Measurements from ENCODE around the gene PLAC8L1.
"Not testable (repeated sequence)": the region's sequence is repeated elsewhere in the genome, so short reads cannot be mapped to it uniquely, and the experiment has no call there.

Gene PLAC8L1

GRCh38 chr5:146105477-146105876 is at the start of gene PLAC8L1:
Gene PLAC8L1, minus strand, starts transcription at chr5:146105577. Its CDS starts 1,266 bp downstream, at chr5:146104311.
- DNase-seq (ENCODE audit: low spot score), result no peak

- peak; percentile 18 for DNase-seq (ENCODE audit: low spot score)
Observed at GRCh38 chr5:146151970-146152369, 46.6 kb upstream of the PLAC8L1 start.

GRCh38 chr5:146137967-146138403 is 32.6 kb upstream of the PLAC8L1 start:
- no peak for DNase-seq (ENCODE audit: low spot score)

GRCh38 chr5:146130440-146131045 is 25.2 kb upstream of the PLAC8L1 start:
- peak; percentile 39 for DNase-seq (ENCODE audit: low spot score)

GRCh38 chr5:146126068-146126467 is 20.7 kb upstream of the PLAC8L1 start:
- DNase-seq (ENCODE audit: low spot score), result no peak

GRCh38 chr5:146124580-146124979 is 19.2 kb upstream of the PLAC8L1 start:
- DNase-seq (ENCODE audit: low spot score), result no peak

GRCh38 chr5:146121451-146121850 is 16.1 kb upstream of the PLAC8L1 start:
- not testable (repeated sequence) for DNase-seq (ENCODE audit: low spot score)

GRCh38 chr5:146118322-146118721 is 12.9 kb upstream of the PLAC8L1 start:
- no peak for DNase-seq (ENCODE audit: low spot score)

- not testable (repeated sequence) for DNase-seq (ENCODE audit: low spot score)
Observed at GRCh38 chr5:146117216-146117615, 11.8 kb upstream of the PLAC8L1 start.

GRCh38 chr5:146116361-146116760 is 11.0 kb upstream of the PLAC8L1 start:
- DNase-seq (ENCODE audit: low spot score), result no peak

GRCh38 chr5:146112476-146112875 is 7.1 kb upstream of the PLAC8L1 start:
- no peak for DNase-seq (ENCODE audit: low spot score)

GRCh38 chr5:146111409-146111808 is 6.0 kb upstream of the PLAC8L1 start:
- DNase-seq (ENCODE audit: low spot score), result no peak

- no peak for DNase-seq (ENCODE audit: low spot score)
Observed at GRCh38 chr5:146109379-146109778, 4.0 kb upstream of the PLAC8L1 start.

GRCh38 chr5:146108870-146109269 is 3.5 kb upstream of the PLAC8L1 start:
- DNase-seq (ENCODE audit: low spot score), result not testable (repeated sequence)

- no peak for DNase-seq (ENCODE audit: low spot score)
Observed at GRCh38 chr5:146107901-146108300, 2.5 kb upstream of the PLAC8L1 start.

- no peak for DNase-seq (ENCODE audit: low spot score)
Observed at GRCh38 chr5:146103594-146103993, 1.8 kb downstream of the PLAC8L1 start.

- no peak for DNase-seq (ENCODE audit: low spot score)
Observed at GRCh38 chr5:146101646-146102045, 3.7 kb downstream of the PLAC8L1 start.

GRCh38 chr5:146098047-146098446 is 7.3 kb downstream of the PLAC8L1 start:
- no peak for DNase-seq (ENCODE audit: low spot score)

- no peak for DNase-seq (ENCODE audit: low spot score)
Observed at GRCh38 chr5:146091881-146092280, 13.5 kb downstream of the PLAC8L1 start.

- no peak for DNase-seq (ENCODE audit: low spot score)
Observed at GRCh38 chr5:146089287-146089686, 16.1 kb downstream of the PLAC8L1 start.

- DNase-seq (ENCODE audit: low spot score), result no peak
Observed at GRCh38 chr5:146088098-146088497, 17.3 kb downstream of the PLAC8L1 start.

- DNase-seq (ENCODE audit: low spot score), result no peak
Observed at GRCh38 chr5:146084376-146084775, 21.0 kb downstream of the PLAC8L1 start.

GRCh38 chr5:146082798-146083197 is 22.6 kb downstream of the PLAC8L1 start:
- DNase-seq (ENCODE audit: low spot score), result no peak

- no peak for DNase-seq (ENCODE audit: low spot score)
Observed at GRCh38 chr5:146081556-146081955, 23.8 kb downstream of the PLAC8L1 start.
